IMR-90 (cell line): ENCODE measurements around the gene OR2H2. TPM values are rescaled to one million over a fixed set of nuclear protein-coding genes. Genes with fewer than 3 reads are reported as not detected.

Experiments
- ATAC-seq: fragments of 200-7000 bp; cut with Tn5 transposase; 2 replicates; pipeline ENCODE4 v1.9.1; 2020; ENCODE audit warnings: low read depth, mild to moderate bottlenecking, moderate library complexity
- BruUV-seq: library from RNA; stranded (reverse); fragments of 400-500 nt; replicated peaks from 2 replicates; lab custom pipeline; 2021; lab: Mats Ljungman, UMichigan
- CTCF ChIA-PET: fragments of 300-600 bp; formaldehyde crosslinking; extraction: SDS; loops from one replicate; lab custom pipeline; 2021; ENCODE audit warnings: antibody characterized with exemption; lab: Yijun Ruan, JAX
- POLR2A ChIA-PET: fragments of 300-600 bp; sonication (Branson Sonifier 250); formaldehyde crosslinking; loops from one replicate; lab custom pipeline; 2022; ENCODE audit warnings: antibody characterized with exemption; ENCODE audit not compliant: unreplicated experiment; lab: Charles Lee
- DNase-seq: peaks from one replicate; pipeline ENCODE4 v3.0.0; 2013
- H2AFZ ChIP-seq: replicated peaks from 2 replicates; pipeline ENCODE3; 2013; ENCODE audit warnings: low read length, mild to moderate bottlenecking; ENCODE audit not compliant: poor library complexity
- H2AK5ac ChIP-seq: 2 replicates; pipeline ENCODE4 v1.6.1; 2013; ENCODE audit warnings: low read depth, low read length, inconsistent platforms
- H2AK9ac ChIP-seq: replicated peaks from 2 replicates; pipeline ENCODE3; 2013; ENCODE audit warnings: mild to moderate bottlenecking, low read depth, low read length, moderate library complexity; ENCODE audit not compliant: poor library complexity
- H2BK120ac ChIP-seq: 2 replicates; pipeline ENCODE4 v1.6.1; 2013; ENCODE audit warnings: low read depth, low read length, inconsistent platforms
- H2BK15ac ChIP-seq: 3 replicates; pipeline ENCODE4 v1.6.1; 2013; ENCODE audit warnings: low read depth, low read length, inconsistent platforms
- H2BK20ac ChIP-seq: 2 replicates; pipeline ENCODE4 v1.6.1; 2013; ENCODE audit warnings: low read depth, mild to moderate bottlenecking, inconsistent platforms, low read length, moderate library complexity
- H2BK5ac ChIP-seq: 2 replicates; pipeline ENCODE4 v1.6.1; 2013; ENCODE audit warnings: mild to moderate bottlenecking, low read depth, low read length, inconsistent platforms; ENCODE audit not compliant: poor library complexity, severe bottlenecking
- H3K14ac ChIP-seq: replicated peaks from 2 replicates; pipeline ENCODE4 v1.6.1; 2013; ENCODE audit warnings: low read depth, low read length, inconsistent platforms
- H3K18ac ChIP-seq: 2 replicates; pipeline ENCODE4 v1.6.1; 2013; ENCODE audit warnings: low read depth, low read length, control low read depth
- H3K23ac ChIP-seq: 2 replicates; pipeline ENCODE4 v1.6.1; 2013; ENCODE audit warnings: low read depth, low read length, inconsistent platforms
- H3K27ac ChIP-seq: 2 replicates; pipeline ENCODE4 v1.5.1; 2013; ENCODE audit warnings: mild to moderate bottlenecking, control low read depth, low read length; ENCODE audit not compliant: insufficient read depth
- H3K27me3 ChIP-seq: 2 replicates; pipeline ENCODE4 v1.6.1; 2013; ENCODE audit warnings: low read length; ENCODE audit not compliant: control insufficient read depth, insufficient read depth
- H3K36me3 ChIP-seq: 2 replicates; pipeline ENCODE4 v1.6.1; 2013; ENCODE audit warnings: low read length, mixed read lengths; ENCODE audit not compliant: control insufficient read depth, insufficient read depth
- H3K4ac ChIP-seq: 2 replicates; pipeline ENCODE4 v1.6.1; 2013; ENCODE audit warnings: low read depth, low read length, inconsistent platforms
- H3K4me1 ChIP-seq: 2 replicates; pipeline ENCODE4 v1.6.1; 2013; ENCODE audit warnings: low read length, mixed read lengths; ENCODE audit not compliant: control insufficient read depth, insufficient read depth
- H3K4me2 ChIP-seq: 2 replicates; pipeline ENCODE4 v1.6.1; 2013; ENCODE audit warnings: low read depth, mild to moderate bottlenecking, control low read depth, low read length, moderate library complexity
- H3K4me3 ChIP-seq: 2 replicates; pipeline ENCODE4 v1.5.1; 2013; ENCODE audit warnings: low read depth, mild to moderate bottlenecking, control low read depth, low read length, moderate library complexity; ENCODE audit not compliant: insufficient read depth
- H3K56ac ChIP-seq: 2 replicates; pipeline ENCODE4 v1.6.1; 2013; ENCODE audit warnings: low read length, inconsistent platforms; ENCODE audit not compliant: insufficient read depth; ENCODE audit errors: extremely low read depth
- H3K79me1 ChIP-seq, 2 experiments: 2 replicates each; pipeline ENCODE4 v1.6.1; 2013; ENCODE audit warnings: low read length in 2 of 2, inconsistent platforms in 1 of 2, low read depth in 1 of 2
- H3K9ac ChIP-seq: 2 replicates; pipeline ENCODE4 v1.6.1; 2013; ENCODE audit warnings: low read depth, low read length, control low read depth
- H3K9me1 ChIP-seq: 2 replicates; pipeline ENCODE4 v1.6.1; 2013; ENCODE audit warnings: low read length, inconsistent platforms; ENCODE audit not compliant: insufficient read depth
- H3K9me3 ChIP-seq: 2 replicates; pipeline ENCODE4 v1.6.1; 2013; ENCODE audit warnings: low read length; ENCODE audit not compliant: control insufficient read depth, insufficient read depth
- H4K20me1 ChIP-seq: 2 replicates; pipeline ENCODE4 v1.6.1; 2013; ENCODE audit warnings: low read length, inconsistent platforms; ENCODE audit not compliant: insufficient read depth
- H4K5ac ChIP-seq: 2 replicates; pipeline ENCODE4 v1.6.1; 2013; ENCODE audit warnings: mild to moderate bottlenecking, low read depth, low read length, control low read depth
- H4K8ac ChIP-seq, 2 experiments: 2 replicates each; pipeline ENCODE4 v1.6.1; 2013; ENCODE audit warnings: low read depth in 2 of 2, low read length in 2 of 2, control low read depth in 1 of 2, inconsistent platforms in 1 of 2
- H4K91ac ChIP-seq: 2 replicates; pipeline ENCODE4 v1.6.1; 2013; ENCODE audit warnings: low read depth, low read length, inconsistent platforms; ENCODE audit not compliant: insufficient read depth
- BHLHE40 ChIP-seq: fragments of 150-350 bp; IDR thresholded peaks from 2 replicates; pipeline ENCODE4 v1.6.1; 2016; ENCODE audit warnings: mild to moderate bottlenecking, low read depth, low read length
- CEBPB ChIP-seq: IDR thresholded peaks from 2 replicates; pipeline ENCODE4 v1.6.1; 2012; ENCODE audit warnings: low read depth, low read length, improper control_type of control experiment
- CHD1 ChIP-seq: IDR thresholded peaks from 2 replicates; pipeline ENCODE4 v1.6.1; 2012; ENCODE audit warnings: low read depth, low read length, improper control_type of control experiment
- CTCF ChIP-seq: conservative IDR thresholded peaks from 2 replicates; pipeline ENCODE4 v1.5.1; 2012; ENCODE audit warnings: mild to moderate bottlenecking, low read depth, low read length, improper control_type of control experiment
- ELK1 ChIP-seq: fragments of 150-350 bp; IDR thresholded peaks from 2 replicates; pipeline ENCODE4 v1.6.1; 2016; ENCODE audit warnings: low read depth, mild to moderate bottlenecking, low read length, moderate library complexity, borderline replicate concordance
- FOS ChIP-seq: fragments of 150-350 bp; IDR thresholded peaks from 2 replicates; pipeline ENCODE4 v1.6.1; 2016; ENCODE audit warnings: low read depth, low read length
- MAZ ChIP-seq: IDR thresholded peaks from 2 replicates; pipeline ENCODE4 v1.6.1; 2012; ENCODE audit warnings: low read depth, mild to moderate bottlenecking, low read length, improper control_type of control experiment, moderate library complexity, borderline replicate concordance
- MXI1 ChIP-seq: IDR thresholded peaks from 2 replicates; pipeline ENCODE4 v1.6.1; 2012; ENCODE audit warnings: low read depth, mild to moderate bottlenecking, low read length, moderate library complexity, borderline replicate concordance
- NFE2L2 ChIP-seq: fragments of 150-350 bp; IDR thresholded peaks from 2 replicates; pipeline ENCODE4 v1.6.1; 2016; ENCODE audit warnings: low read depth, mild to moderate bottlenecking, low read length
- POLR2A ChIP-seq: IDR thresholded peaks from 2 replicates; pipeline ENCODE4 v1.6.1; 2012; ENCODE audit warnings: mild to moderate bottlenecking, low read depth, low read length
- RAD21 ChIP-seq: IDR thresholded peaks from 2 replicates; pipeline ENCODE4 v1.6.1; 2012; ENCODE audit warnings: low read length, improper control_type of control experiment
- RCOR1 ChIP-seq: IDR thresholded peaks from 2 replicates; pipeline ENCODE4 v1.6.1; 2012; ENCODE audit warnings: mild to moderate bottlenecking, low read length, improper control_type of control experiment; ENCODE audit not compliant: insufficient replicate concordance
- RFX5 ChIP-seq: IDR thresholded peaks from 2 replicates; pipeline ENCODE4 v1.8.0; 2012; ENCODE audit warnings: low read depth, mild to moderate bottlenecking, low read length, moderate library complexity
- SMC3 ChIP-seq: fragments of 150-350 bp; IDR thresholded peaks from 2 replicates; pipeline ENCODE4 v1.6.1; 2016; ENCODE audit warnings: low read depth, mild to moderate bottlenecking, antibody characterized with exemption, low read length, moderate library complexity
- WGBS, 2 experiments: methylation state at CpG; one replicate each; pipeline versions ENCODE4 v1.1.5 to v1.1.7; 2013; ENCODE audit warnings: missing lambda C conversion rate in 2 of 2; ENCODE audit not compliant: insufficient read length in 1 of 2; ENCODE audit errors: extremely low coverage in 2 of 2; 5-methylcytosine and 5-hydroxymethylcytosine counted together
- dilution Hi-C: fragments of 300-500 bp; cut with HindIII; formaldehyde crosslinking; loops from one replicate; pipeline ENCODE4 v1.14.3; 2018; ENCODE audit warnings: low sequenced_read_pairs; ENCODE audit not compliant: unreplicated experiment
- in situ Hi-C: fragments of 300-500 bp; cut with MboI; formaldehyde crosslinking; loops from 3 replicates; pipeline ENCODE4 v1.14.3; 2019; ENCODE audit warnings: low sequenced_read_pairs, inconsistent platforms, mixed read lengths
- intact Hi-C: fragments of 100-400 bp; cut with micrococcal nuclease; formaldehyde crosslinking; loops from 2 replicates; pipeline ENCODE4 v1.10.0; 2022
- polyA plus RNA-seq, 3 experiments: library from polyadenylated mRNA; depleted of rRNA; stranded (reverse); fragments of >200 nt; gene quantifications; 2 replicates each; pipeline ENCODE4 v1.2.3, GENCODE V29; 2012; ENCODE audit warnings: low replicate concordance in 1 of 3
- total RNA-seq: library from RNA; depleted of rRNA; stranded (reverse); fragments of >200 nt; gene quantifications from 2 replicates; pipeline ENCODE4 v1.2.3, GENCODE V29; 2012

The OR2H2 gene
- total and polyA plus RNA-seq, 2 of the 4 experiments (the other 2 are of a cell fraction), result not detected

- no peaks in the 10 kb centered on the region for H3K4me1 ChIP-seq
- dilution Hi-C loops, result no loop called here
- ATAC-seq (peak; percentile 94), DNase-seq (peak; percentile 47)
- no peak overlapping the region for H2BK120ac ChIP-seq
- H2BK20ac ChIP-seq, result no peak overlapping the region
- no peak overlapping the region for H3K14ac ChIP-seq
- POLR2A ChIA-PET, result no interaction called here
- no peak overlapping the region for H3K9ac ChIP-seq
- H3K79me1 ChIP-seq, result no peaks in the 10 kb centered on the region
- H3K4ac ChIP-seq, result no peak overlapping the region
- H4K20me1 ChIP-seq, result no peaks in the 10 kb centered on the region
- H3K27me3 ChIP-seq, result no peaks in the 10 kb centered on the region
- no peak overlapping the region for H4K8ac ChIP-seq
- in situ Hi-C loops, result loop anchor here (10.0 kb wide), 1 partner anchor 905 kb away; no protein-coding TSS in a partner anchor
- no peak overlapping the region for H3K56ac ChIP-seq
- H3K27ac ChIP-seq, result no peak overlapping the region
- no peak overlapping the region for H3K18ac ChIP-seq
- WGBS, 2 experiments, result no CpG with 5 or more reads among the region's 3 CpGs
- no peak for TF ChIP-seq FOS
- TF ChIP-seq RFX5, result no peak
- TF ChIP-seq SMC3, result peak; percentile 45
- TF ChIP-seq CHD1, result no peak
- no peak for TF ChIP-seq POLR2A
- no peak for TF ChIP-seq MXI1
- TF ChIP-seq CTCF, result peak; percentile 78
- TF ChIP-seq RCOR1, result no peak
- no peak for TF ChIP-seq NFE2L2
- TF ChIP-seq MAZ, result no peak
- peak; percentile 78 for TF ChIP-seq RAD21
- TF ChIP-seq BHLHE40, result no peak
- TF ChIP-seq ELK1, result no peak
- no peak for TF ChIP-seq CEBPB
- no peak overlapping the region for H2BK15ac ChIP-seq
- H2BK5ac ChIP-seq, result no peak overlapping the region
- intact Hi-C loops, result loop anchor here (1.0 to 10.0 kb wide), 4 partner anchors 572 to 903 kb away; no protein-coding TSS in a partner anchor
- no peak overlapping the region for H2AK5ac ChIP-seq
- no peaks in the 10 kb centered on the region for H3K9me3 ChIP-seq
- no peaks in the 10 kb centered on the region for H3K36me3 ChIP-seq
- no peak overlapping the region for H3K4me3 ChIP-seq
- no peak overlapping the region for H4K91ac ChIP-seq
- H3K4me2 ChIP-seq, result no peak overlapping the region
- CTCF ChIA-PET, result interaction anchor here (1.0 to 1.5 kb wide), 3 partner anchors 8 to 12 kb away, joined by 3 to 5 read pairs (median 3); no protein-coding TSS in a partner anchor
- H2AK9ac ChIP-seq, result no peak overlapping the region
- no TSS peak for BruUV-seq
- H2AFZ ChIP-seq, result no peak overlapping the region
- H3K9me1 ChIP-seq, result no peaks in the 10 kb centered on the region
- no peak overlapping the region for H4K5ac ChIP-seq
- H3K23ac ChIP-seq, result no peak overlapping the region
Measured at GRCh38 chr6:29589423-29590048, 4.6 kb downstream of the OR2H2 start.
